ENCODE results near the gene DUOXA1.

The DUOXA1 gene

DNA sequence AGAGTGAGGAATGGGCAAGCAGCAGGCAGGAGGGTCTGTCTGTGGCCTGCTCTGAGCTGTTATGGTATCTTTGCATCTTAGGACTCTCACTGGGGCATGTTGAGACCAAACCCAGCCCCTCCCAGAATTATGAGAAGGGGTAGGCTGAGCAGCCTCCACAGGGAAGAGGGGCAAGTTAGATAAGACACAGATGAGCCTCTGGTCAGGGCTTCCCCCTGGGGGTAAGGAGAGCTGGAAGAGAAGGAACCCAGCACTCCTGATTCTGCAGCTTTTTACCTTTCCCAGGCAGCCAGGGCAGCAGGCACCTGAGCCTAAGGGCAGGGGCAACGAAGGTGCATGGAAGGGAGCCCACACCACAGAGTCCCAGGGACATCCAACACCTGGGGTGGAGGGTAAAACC, 19.4 kb upstream of the DUOXA1 start:
- Histone ChIP-seq H3K4me2 (ENCODE audit: low read depth, low read length, poor library complexity, severe bottlenecking) (no peak overlapping the region), H3K36me3 (ENCODE audit: insufficient read depth, low read length) (no peaks in the 10 kb centered on the region), H3K4me1 (ENCODE audit: insufficient read depth, low read length, poor library complexity, severe bottlenecking) (peaks cover 5% of the 10 kb centered on the region), H4K20me1 (ENCODE audit: insufficient read depth, low read length, poor library complexity, severe bottlenecking) (no peaks in the 10 kb centered on the region), H3F3A (ENCODE audit: low read depth) (no peaks in the 10 kb centered on the region), H3K9ac (ENCODE audit: low read depth, low read length, poor library complexity, severe bottlenecking) (no peak overlapping the region), H3K9me2 (replicated peaks; ENCODE audit: low read depth, low read length) (no peaks in the 10 kb centered on the region), H3K4me3 (ENCODE audit: low read length, poor library complexity, severe bottlenecking) (no peak overlapping the region), H3K9me3 (ENCODE audit: insufficient read depth, low read depth, low read length) (no peaks in the 10 kb centered on the region), H3K27me3 (ENCODE audit: insufficient read depth, low read length, poor library complexity, severe bottlenecking) (no peaks in the 10 kb centered on the region), H3K79me2 (ENCODE audit: insufficient read depth, low read length) (no peaks in the 10 kb centered on the region), H2AFZ (ENCODE audit: low read length) (no peak overlapping the region)
- no peak for TF ChIP-seq EZH2phosphoT487 (IDR thresholded peaks at IDR 0.05; ENCODE audit: borderline replicate concordance)
- TF ChIP-seq, protein P1, sequence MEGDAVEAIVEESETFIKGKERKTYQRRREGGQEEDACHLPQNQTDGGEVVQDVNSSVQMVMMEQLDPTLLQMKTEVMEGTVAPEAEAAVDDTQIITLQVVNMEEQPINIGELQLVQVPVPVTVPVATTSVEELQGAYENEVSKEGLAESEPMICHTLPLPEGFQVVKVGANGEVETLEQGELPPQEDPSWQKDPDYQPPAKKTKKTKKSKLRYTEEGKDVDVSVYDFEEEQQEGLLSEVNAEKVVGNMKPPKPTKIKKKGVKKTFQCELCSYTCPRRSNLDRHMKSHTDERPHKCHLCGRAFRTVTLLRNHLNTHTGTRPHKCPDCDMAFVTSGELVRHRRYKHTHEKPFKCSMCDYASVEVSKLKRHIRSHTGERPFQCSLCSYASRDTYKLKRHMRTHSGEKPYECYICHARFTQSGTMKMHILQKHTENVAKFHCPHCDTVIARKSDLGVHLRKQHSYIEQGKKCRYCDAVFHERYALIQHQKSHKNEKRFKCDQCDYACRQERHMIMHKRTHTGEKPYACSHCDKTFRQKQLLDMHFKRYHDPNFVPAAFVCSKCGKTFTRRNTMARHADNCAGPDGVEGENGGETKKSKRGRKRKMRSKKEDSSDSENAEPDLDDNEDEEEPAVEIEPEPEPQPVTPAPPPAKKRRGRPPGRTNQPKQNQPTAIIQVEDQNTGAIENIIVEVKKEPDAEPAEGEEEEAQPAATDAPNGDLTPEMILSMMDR (conservative IDR thresholded peaks at IDR 0.05; ENCODE audit: low read length) = no peak

- H3K9ac ChIP-seq (ENCODE audit: low read depth, low read length, poor library complexity, severe bottlenecking) = no peak overlapping the region
- H3K4me2 ChIP-seq (ENCODE audit: low read depth, low read length, poor library complexity, severe bottlenecking) = no peak overlapping the region
- no peaks in the 10 kb centered on the region for H3K9me2 ChIP-seq (replicated peaks; ENCODE audit: low read depth, low read length)
- no peaks in the 10 kb centered on the region for H3F3A ChIP-seq (ENCODE audit: low read depth)
- H3K4me1 ChIP-seq (ENCODE audit: insufficient read depth, low read length, poor library complexity, severe bottlenecking) = peaks cover 5% of the 10 kb centered on the region
- H3K9me3 ChIP-seq (ENCODE audit: insufficient read depth, low read depth, low read length) = no peaks in the 10 kb centered on the region
- H3K36me3 ChIP-seq (ENCODE audit: insufficient read depth, low read length) = no peaks in the 10 kb centered on the region
- H2AFZ ChIP-seq (ENCODE audit: low read length) = no peak overlapping the region
- TF ChIP-seq, protein P1 (conservative IDR thresholded peaks at IDR 0.05; ENCODE audit: low read length) = no peak
- no peak for TF ChIP-seq EZH2phosphoT487 (IDR thresholded peaks at IDR 0.05; ENCODE audit: borderline replicate concordance)
- H4K20me1 ChIP-seq (ENCODE audit: insufficient read depth, low read length, poor library complexity, severe bottlenecking) = no peaks in the 10 kb centered on the region
- H3K27me3 ChIP-seq (ENCODE audit: insufficient read depth, low read length, poor library complexity, severe bottlenecking) = no peaks in the 10 kb centered on the region
- H3K79me2 ChIP-seq (ENCODE audit: insufficient read depth, low read length) = no peaks in the 10 kb centered on the region
- no peak overlapping the region for H3K4me3 ChIP-seq (ENCODE audit: low read length, poor library complexity, severe bottlenecking)
Measured at GRCh38 chr15:45148076-45149059, 18.7 kb upstream of the DUOXA1 start.

DNA sequence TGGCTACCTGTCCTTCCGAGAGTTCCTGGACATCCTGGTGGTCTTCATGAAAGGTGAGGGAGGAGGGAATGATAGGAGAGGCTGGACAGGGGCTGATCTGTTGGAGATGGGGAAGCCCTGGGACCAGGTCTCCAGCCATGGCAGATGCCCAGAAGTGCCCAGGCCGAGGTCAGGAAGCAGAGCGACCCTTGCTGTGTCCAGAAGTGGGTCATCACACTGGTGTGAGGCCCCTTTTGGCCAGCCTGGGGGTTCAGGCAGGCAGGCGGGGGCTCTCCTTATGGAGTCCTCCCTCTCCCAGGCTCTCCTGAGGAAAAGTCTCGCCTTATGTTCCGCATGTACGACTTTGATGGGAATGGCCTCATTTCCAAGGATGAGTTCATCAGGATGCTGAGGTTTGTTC, 17.9 kb upstream of the DUOXA1 start:
- Histone ChIP-seq H4K20me1 (ENCODE audit: insufficient read depth, low read length, poor library complexity, severe bottlenecking) (no peaks in the 10 kb centered on the region), H3K9me2 (replicated peaks; ENCODE audit: low read depth, low read length) (no peaks in the 10 kb centered on the region), H3K4me1 (ENCODE audit: insufficient read depth, low read length, poor library complexity, severe bottlenecking) (peaks cover 5% of the 10 kb centered on the region), H2AFZ (ENCODE audit: low read length) (no peak overlapping the region), H3K36me3 (ENCODE audit: insufficient read depth, low read length) (no peaks in the 10 kb centered on the region), H3K79me2 (ENCODE audit: insufficient read depth, low read length) (no peaks in the 10 kb centered on the region), H3K4me3 (ENCODE audit: low read length, poor library complexity, severe bottlenecking) (no peak overlapping the region), H3K27me3 (ENCODE audit: insufficient read depth, low read length, poor library complexity, severe bottlenecking) (no peaks in the 10 kb centered on the region), H3K9ac (ENCODE audit: low read depth, low read length, poor library complexity, severe bottlenecking) (no peak overlapping the region), H3F3A (ENCODE audit: low read depth) (no peaks in the 10 kb centered on the region), H3K9me3 (ENCODE audit: insufficient read depth, low read depth, low read length) (no peaks in the 10 kb centered on the region), H3K4me2 (ENCODE audit: low read depth, low read length, poor library complexity, severe bottlenecking) (no peak overlapping the region)
- TF ChIP-seq, protein P1 (conservative IDR thresholded peaks at IDR 0.05; ENCODE audit: low read length) = no peak
- TF ChIP-seq EZH2phosphoT487 (IDR thresholded peaks at IDR 0.05; ENCODE audit: borderline replicate concordance) = no peak

All from Loucy (cell line).